ENCODE data around the gene KRTAP4-12. TPM values are rescaled to one million over a fixed set of nuclear protein-coding genes. Genes with fewer than 3 reads are reported as not detected.
"Not testable (repeated sequence)": the region's sequence is repeated elsewhere in the genome, so short reads cannot be mapped to it uniquely, and the experiment has no call there.

Gene KRTAP4-12
- total RNA-seq, 2 experiments from 2014 or later: not detected

GRCh38 chr17:41111151-41111885, 12.7 kb downstream of the KRTAP4-12 start:
- peaks cover 7% of the 10 kb centered on the region for H3K9me3 Mint-ChIP-seq
- no peak overlapping the region for H3K4me3 Mint-ChIP-seq
- no peak for DNase-seq
- peaks cover 13% of the 10 kb centered on the region for H3K4me1 Mint-ChIP-seq
- no peaks in the 10 kb centered on the region for H3K27me3 Mint-ChIP-seq
- no peaks in the 10 kb centered on the region for H3K36me3 Mint-ChIP-seq
- no peak overlapping the region for H3K27ac Mint-ChIP-seq

DNA sequence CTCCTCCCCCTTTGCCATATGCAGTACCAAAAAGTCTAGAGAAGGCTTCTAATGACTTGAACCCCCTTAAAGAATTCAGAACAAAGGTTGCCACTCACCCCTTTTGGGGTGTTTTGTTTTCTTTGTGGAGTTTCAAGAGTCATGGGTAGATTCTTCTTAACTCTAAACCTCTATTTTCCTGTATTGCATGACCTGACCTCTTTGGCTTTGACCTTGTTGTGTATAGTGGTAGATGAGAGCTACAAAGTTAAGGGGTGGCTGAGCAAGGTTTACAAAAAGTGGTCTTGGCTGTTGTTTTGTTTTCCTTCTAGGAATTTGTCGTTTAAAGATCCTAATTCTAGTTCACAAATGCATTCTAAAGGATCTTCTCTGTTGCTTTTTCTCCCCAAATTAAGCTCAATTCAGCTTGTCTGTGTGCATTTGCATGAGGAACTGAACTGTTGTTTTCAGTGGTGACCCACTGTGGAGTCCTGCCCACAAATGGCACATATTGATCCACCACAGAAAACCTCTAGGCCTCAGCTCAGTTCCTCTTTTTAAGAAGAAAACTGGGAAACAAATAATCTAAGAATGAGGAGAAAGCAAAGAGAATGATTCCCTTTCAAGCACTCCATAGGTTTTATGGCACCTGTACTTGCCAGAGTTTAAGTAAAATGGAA, 15.1 kb downstream of the KRTAP4-12 start:
- peaks cover 13% of the 10 kb centered on the region for H3K4me1 Mint-ChIP-seq
- DNase-seq, H3K27me3 Mint-ChIP-seq, H3K27ac Mint-ChIP-seq, H3K36me3 Mint-ChIP-seq, H3K4me3 Mint-ChIP-seq, H3K9me3 Mint-ChIP-seq: not testable (repeated sequence)

GRCh38 chr17:41107941-41108450, 16.0 kb downstream of the KRTAP4-12 start:
- Mint-ChIP-seq H3K4me3 (no peak overlapping the region), H3K9me3 (peaks cover 7% of the 10 kb centered on the region), H3K27ac (no peak overlapping the region), H3K4me1 (peaks cover 13% of the 10 kb centered on the region), H3K27me3 (peaks cover 3% of the 10 kb centered on the region), H3K36me3 (no peaks in the 10 kb centered on the region)
- no peak for DNase-seq

- H3K4me3 Mint-ChIP-seq, H3K27ac Mint-ChIP-seq, H3K27me3 Mint-ChIP-seq, H3K9me3 Mint-ChIP-seq, H3K36me3 Mint-ChIP-seq, DNase-seq: not testable (repeated sequence)
- peaks cover 14% of the 10 kb centered on the region for H3K4me1 Mint-ChIP-seq
These were observed 18.6 kb downstream of the KRTAP4-12 start, which contains the start of gene KRTAP4-9 for GRCh38 chr17:41105347-41105746. TSS of gene KRTAP4-9 (plus strand) at chr17:41105389. CDS start at chr17:41105389, 0 bp downstream.

- H3K36me3 Mint-ChIP-seq, H3K27me3 Mint-ChIP-seq, H3K9me3 Mint-ChIP-seq, H3K27ac Mint-ChIP-seq, DNase-seq, H3K4me3 Mint-ChIP-seq: not testable (repeated sequence)
- H3K4me1 Mint-ChIP-seq: peaks cover 18% of the 10 kb centered on the region
These were observed 19.5 kb downstream of the KRTAP4-12 start for GRCh38 chr17:41104386-41105038.

DNA sequence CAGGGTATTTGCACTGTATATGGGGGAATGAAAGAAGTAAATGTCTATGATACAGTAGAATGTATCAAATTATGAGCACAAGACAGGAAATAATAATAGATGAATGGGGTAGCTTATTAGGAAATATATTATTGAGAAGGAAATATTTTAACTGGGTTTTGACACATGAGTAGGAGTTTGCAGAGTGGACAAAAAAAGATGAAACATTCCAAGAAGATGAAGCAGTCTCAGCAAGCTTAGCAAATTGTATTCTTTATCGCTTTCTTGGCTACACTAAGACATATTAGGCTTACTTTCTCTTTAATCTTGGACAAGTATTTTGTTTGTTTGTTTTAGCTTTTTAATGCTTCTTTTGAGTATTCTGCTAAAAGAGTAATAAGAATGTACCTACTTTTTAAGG, 20.1 kb downstream of the KRTAP4-12 start:
- Mint-ChIP-seq H3K27ac (no peak overlapping the region), H3K27me3 (peaks cover 3% of the 10 kb centered on the region), H3K4me1 (peaks cover 17% of the 10 kb centered on the region), H3K4me3 (no peak overlapping the region), H3K36me3 (no peaks in the 10 kb centered on the region), H3K9me3 (no peaks in the 10 kb centered on the region)
- DNase-seq: no peak

DNA sequence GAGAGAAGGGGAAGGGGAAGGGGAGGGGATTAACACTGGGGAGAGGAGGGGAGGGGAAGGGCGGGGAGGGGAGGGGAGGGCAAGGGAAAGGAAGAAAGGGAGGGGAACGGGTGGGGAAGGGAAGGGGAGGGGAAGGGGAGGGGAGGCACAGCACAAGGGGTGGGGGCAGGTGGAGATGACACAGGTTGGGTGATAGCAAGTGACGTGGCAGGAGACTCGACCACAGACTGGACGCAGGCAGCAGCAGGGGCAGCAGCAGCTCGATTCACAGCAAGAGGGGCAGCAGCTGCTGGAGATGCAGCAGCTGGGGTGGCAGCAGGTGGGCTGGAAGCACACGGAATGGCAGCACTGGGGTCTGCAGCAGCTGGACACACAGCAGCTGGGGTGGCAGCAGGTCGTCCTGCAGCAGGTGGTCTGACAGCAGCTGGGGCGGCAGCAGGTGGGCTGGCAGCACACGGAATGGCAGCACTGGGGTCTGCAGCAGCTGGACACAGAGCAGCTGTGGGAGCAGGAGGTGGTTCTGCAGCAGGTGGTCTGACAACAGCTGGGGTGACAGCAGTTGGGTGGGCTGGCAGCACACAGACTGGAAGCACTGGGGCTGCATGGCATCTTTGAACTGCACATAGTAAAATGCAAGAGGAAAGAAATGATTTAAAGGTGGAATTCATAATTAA, 22.3 kb downstream of the KRTAP4-12 start, which contains the start of gene KRTAP4-16:
KRTAP4-16 (minus strand) TSS at position 624 of the 674 bp plus-strand sequence; CDS start at position 624, 0 bp downstream.
- no peaks in the 10 kb centered on the region for H3K36me3 Mint-ChIP-seq
- H3K9me3 Mint-ChIP-seq: no peaks in the 10 kb centered on the region
- peaks cover 9% of the 10 kb centered on the region for H3K4me1 Mint-ChIP-seq
- H3K27me3 Mint-ChIP-seq: peaks cover 6% of the 10 kb centered on the region
- no peak for DNase-seq
- H3K4me3 Mint-ChIP-seq: no peak within 1 kb of the TSS
- H3K27ac Mint-ChIP-seq: no peak within 1 kb of the TSS

DNA sequence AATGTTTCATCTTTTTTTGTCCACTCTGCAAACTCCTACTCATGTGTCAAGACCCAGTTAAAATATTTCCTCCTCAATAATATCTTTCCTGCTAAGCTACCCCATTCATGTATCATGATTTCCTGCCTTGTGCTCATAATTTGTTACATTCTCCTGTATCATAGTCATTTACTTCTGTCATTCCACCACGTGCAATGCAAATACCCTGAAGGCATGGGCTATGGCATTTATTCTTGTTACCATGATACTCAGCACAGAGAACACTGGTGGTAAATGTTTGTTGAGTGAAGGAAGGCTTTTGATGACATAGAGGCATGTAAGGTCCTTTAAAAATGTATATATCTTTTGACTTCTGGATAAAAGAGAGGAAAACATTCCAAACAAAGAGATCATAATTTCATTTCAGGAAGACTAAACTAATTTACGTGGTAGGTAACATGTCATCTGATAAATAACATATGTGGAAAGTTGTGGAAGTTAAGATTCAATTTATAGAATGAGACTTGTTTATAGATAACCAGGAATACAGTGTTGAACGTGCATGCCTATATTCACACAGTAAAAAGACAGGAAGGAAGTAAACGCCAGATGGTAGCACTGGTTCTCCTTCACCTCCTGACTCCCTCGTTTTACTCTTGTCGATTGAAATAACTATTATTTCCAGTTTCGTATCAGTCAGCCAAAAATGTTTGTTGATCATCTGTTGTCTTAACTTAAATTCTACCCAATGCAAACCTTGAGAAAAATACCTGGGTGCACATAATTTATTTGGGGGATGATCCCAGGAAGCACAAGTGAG, 24.1 kb downstream of the KRTAP4-12 start:
- H3K36me3 Mint-ChIP-seq, H3K9me3 Mint-ChIP-seq, H3K27me3 Mint-ChIP-seq: not testable (repeated sequence)

GRCh38 chr17:41098481-41098880, 25.5 kb downstream of the KRTAP4-12 start:
- Mint-ChIP-seq H3K9me3 (no peaks in the 10 kb centered on the region), H3K27ac (no peak overlapping the region), H3K27me3 (peaks cover 3% of the 10 kb centered on the region), H3K4me1 (peaks cover 9% of the 10 kb centered on the region), H3K4me3 (no peak overlapping the region), H3K36me3 (no peaks in the 10 kb centered on the region)
- DNase-seq: no peak

More for the DNA sequence above, 24.1 kb downstream of the KRTAP4-12 start:
- not testable (repeated sequence) for H3K27ac Mint-ChIP-seq, DNase-seq, H3K4me1 Mint-ChIP-seq, H3K4me3 Mint-ChIP-seq

GRCh38 chr17:41098042-41098441, 25.9 kb downstream of the KRTAP4-12 start, which contains the start of gene KRTAP4-8:
TSS of gene KRTAP4-8 (minus strand) at chr17:41098142. CDS start at chr17:41098084, 58 bp downstream.
- Mint-ChIP-seq H3K4me3 (no peak within 1 kb of the TSS), H3K27ac (no peak within 1 kb of the TSS), H3K9me3 (peaks cover under 1% of the 10 kb centered on the region), H3K36me3 (no peaks in the 10 kb centered on the region), H3K4me1 (peaks cover 9% of the 10 kb centered on the region), H3K27me3 (peaks cover 3% of the 10 kb centered on the region)
- no peak for DNase-seq

DNA sequence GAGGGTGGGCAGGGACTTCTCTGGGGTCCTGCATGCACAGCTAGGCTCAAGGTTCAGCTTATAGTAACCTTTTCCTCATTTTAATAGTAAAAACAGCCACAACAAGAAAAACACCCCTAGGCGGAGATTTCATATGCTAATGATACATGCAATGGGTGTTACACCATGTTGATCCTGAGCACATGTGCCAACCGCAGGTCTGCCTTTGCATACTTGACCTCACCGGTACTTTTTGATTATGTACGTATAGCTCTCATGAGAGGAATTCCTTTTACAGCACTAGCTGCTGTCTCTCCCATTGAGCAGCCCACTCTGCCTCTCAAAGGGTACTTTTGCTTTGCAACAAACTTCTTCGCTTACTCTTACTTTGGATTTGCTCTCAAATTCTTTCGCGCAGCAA, 27.9 kb downstream of the KRTAP4-12 start:
- Mint-ChIP-seq H3K4me1 (peaks cover 8% of the 10 kb centered on the region), H3K27ac (no peak overlapping the region), H3K27me3 (peaks cover 3% of the 10 kb centered on the region), H3K4me3 (no peak overlapping the region), H3K36me3 (no peaks in the 10 kb centered on the region), H3K9me3 (peaks cover 4% of the 10 kb centered on the region)
- DNase-seq: no peak

DNA sequence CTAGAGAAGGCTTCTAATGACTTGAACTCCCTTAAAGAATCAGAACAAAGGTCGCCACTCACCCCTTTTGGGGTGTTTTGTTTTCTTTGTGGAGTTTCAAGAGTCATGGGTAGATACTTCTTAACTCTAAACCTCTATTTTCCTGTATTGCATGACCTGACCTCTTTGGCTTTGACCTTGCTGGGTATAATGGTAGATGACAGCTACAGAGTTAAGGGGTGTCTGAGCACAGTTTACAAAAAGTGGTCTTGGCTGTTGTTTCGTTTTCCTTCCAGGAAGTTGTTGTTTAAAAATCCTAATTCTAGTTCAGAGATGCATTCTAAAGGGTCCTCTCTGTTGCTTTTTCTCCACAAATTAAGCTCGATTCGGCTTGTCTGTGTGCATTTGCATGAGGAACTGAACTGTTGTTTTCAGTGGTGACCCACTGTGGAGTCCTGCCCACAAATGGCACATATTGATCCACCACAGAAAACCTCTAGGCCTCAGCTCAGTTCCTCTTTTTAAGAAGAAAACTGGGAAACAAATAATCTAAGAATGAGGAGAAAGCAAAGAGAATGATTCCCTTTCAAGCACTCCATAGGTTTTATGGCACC, 35.1 kb downstream of the KRTAP4-12 start:
- not testable (repeated sequence) for H3K27me3 Mint-ChIP-seq, H3K36me3 Mint-ChIP-seq, DNase-seq, H3K27ac Mint-ChIP-seq, H3K9me3 Mint-ChIP-seq, H3K4me3 Mint-ChIP-seq, H3K4me1 Mint-ChIP-seq

DNA sequence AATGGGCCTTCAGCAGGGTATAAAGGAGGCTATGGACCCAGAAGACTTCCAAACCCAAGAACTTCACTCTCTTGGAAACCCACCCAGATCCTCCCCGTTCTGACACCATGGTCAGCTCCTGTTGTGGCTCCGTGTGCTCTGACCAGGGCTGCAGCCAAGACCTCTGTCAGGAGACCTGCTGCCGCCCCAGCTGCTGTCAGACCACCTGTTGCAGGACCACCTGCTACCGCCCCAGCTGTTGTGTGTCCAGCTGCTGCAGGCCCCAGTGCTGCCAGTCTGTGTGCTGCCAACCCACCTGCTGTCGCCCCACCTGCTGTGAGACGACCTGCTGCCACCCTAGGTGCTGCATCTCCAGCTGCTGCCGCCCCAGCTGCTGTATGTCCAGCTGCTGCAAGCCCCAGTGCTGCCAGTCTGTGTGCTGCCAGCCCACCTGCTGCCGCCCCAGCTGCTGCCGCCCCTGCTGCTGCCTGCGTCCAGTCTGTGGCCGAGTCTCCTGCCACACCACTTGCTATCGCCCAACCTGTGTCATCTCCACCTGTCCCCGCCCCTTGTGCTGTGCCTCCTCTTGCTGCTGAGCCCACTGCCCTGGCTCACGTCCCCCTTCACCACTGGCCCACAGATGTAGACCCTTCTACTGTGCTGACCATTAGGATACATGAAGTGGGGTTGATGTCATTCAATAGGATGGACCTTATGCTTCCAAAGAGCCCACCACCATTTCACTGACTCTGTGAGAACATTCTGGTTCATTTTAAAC, 39.7 kb downstream of the KRTAP4-12 start, which contains the start of gene KRTAP4-7:
KRTAP4-7 (plus strand) TSS at position 51 of the 757 bp plus-strand sequence; CDS start at position 108, 57 bp downstream.
- not testable (repeated sequence) for H3K4me1 Mint-ChIP-seq, H3K27me3 Mint-ChIP-seq, H3K36me3 Mint-ChIP-seq, H3K9me3 Mint-ChIP-seq, H3K4me3 Mint-ChIP-seq, DNase-seq, H3K27ac Mint-ChIP-seq

All from activated naive CD8-positive, alpha-beta T cell treated with anti-CD3 and anti-CD28 coated beads for 36 hours (primary cell).